Activated naive CD4-positive, alpha-beta T cell treated with anti-CD3 and anti-CD28 coated beads for 36 hours (primary cell): Measurements from ENCODE around the gene PLEKHA6. TPM values are rescaled to one million over a fixed set of nuclear protein-coding genes. Genes with fewer than 3 reads are reported as not detected.

ENCODE experiments used
- CTCF ChIA-PET: fragments of 350-600 bp; sonication (Branson Sonifier 250); formaldehyde crosslinking; loops from one replicate; lab custom pipeline; 2021; ENCODE audit warnings: antibody characterized with exemption; lab: Charles Lee
- DNase-seq: peaks from one replicate; pipeline ENCODE4 v3.0.0-alpha.2; 2020
- H3K27ac Mint-ChIP-seq: one replicate; pipeline ENCODE4 v1.8.0; 2021; ENCODE audit warnings: mild to moderate bottlenecking, mixed read lengths
- H3K27me3 Mint-ChIP-seq: one replicate; pipeline ENCODE4 v1.8.0; 2021; ENCODE audit warnings: low read depth, mixed read lengths
- H3K36me3 Mint-ChIP-seq: one replicate; pipeline ENCODE4 v1.8.0; 2021; ENCODE audit warnings: low read depth, mixed read lengths
- H3K4me1 Mint-ChIP-seq: one replicate; pipeline ENCODE4 v1.8.0; 2021; ENCODE audit warnings: low read depth, mixed read lengths
- H3K4me3 Mint-ChIP-seq: one replicate; pipeline ENCODE4 v1.8.0; 2021; ENCODE audit warnings: mild to moderate bottlenecking, moderate library complexity, mixed read lengths
- H3K9me3 Mint-ChIP-seq: one replicate; pipeline ENCODE4 v1.8.0; 2021; ENCODE audit warnings: mixed read lengths
- intact Hi-C: fragments of 100-400 bp; cut with micrococcal nuclease; formaldehyde crosslinking; loops from one replicate; pipeline ENCODE4 v1.15.1; 2023
- total RNA-seq, 2 experiments: library from RNA; stranded (reverse); gene quantifications; one replicate each; pipeline ENCODE4 v1.2.3, GENCODE V29; 2021

Gene PLEKHA6
- total RNA-seq, 2 experiments from 2014 or later, result 0.17 to 0.52 TPM

- H3K36me3 Mint-ChIP-seq, result no peaks in the 10 kb centered on the region
- no peaks in the 10 kb centered on the region for H3K4me1 Mint-ChIP-seq
- H3K27ac Mint-ChIP-seq, result no peak overlapping the region
- CTCF ChIA-PET, result interaction anchor here (1.2 to 3.0 kb wide), 4 partner anchors 21 to 275 kb away, joined by 3 to 12 read pairs (median 8); no protein-coding TSS in a partner anchor
- intact Hi-C loops, result no loop called here
- DNase-seq, result no peak
- no peaks in the 10 kb centered on the region for H3K27me3 Mint-ChIP-seq
- no peak overlapping the region for H3K4me3 Mint-ChIP-seq
- no peaks in the 10 kb centered on the region for H3K9me3 Mint-ChIP-seq
Measured at GRCh38 chr1:204227996-204228785, 131.5 kb downstream of the PLEKHA6 start.

DNA sequence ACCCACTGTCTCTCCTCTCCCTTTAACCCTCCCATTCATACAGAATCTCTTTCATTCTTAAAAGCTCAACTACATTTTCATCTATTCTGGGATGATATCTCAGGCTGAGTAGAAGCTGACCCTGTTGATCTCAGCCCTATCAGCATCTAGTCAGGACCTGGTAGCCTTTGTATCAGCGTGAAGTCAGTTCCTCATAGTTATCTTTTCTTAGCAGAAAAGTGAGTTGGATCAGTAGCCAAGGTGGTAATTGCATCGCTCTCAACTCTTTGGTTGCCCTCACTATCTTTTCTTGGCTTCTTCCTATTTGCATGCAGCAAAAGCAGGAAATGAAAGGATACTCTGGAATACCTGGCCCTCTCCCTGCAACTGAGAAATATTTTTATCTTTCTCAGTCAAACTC, 132.4 kb downstream of the PLEKHA6 start:
- Mint-ChIP-seq H3K4me3 (no peak overlapping the region), H3K27ac (no peak overlapping the region), H3K9me3 (no peaks in the 10 kb centered on the region), H3K36me3 (no peaks in the 10 kb centered on the region), H3K27me3 (no peaks in the 10 kb centered on the region), H3K4me1 (no peaks in the 10 kb centered on the region)
- intact Hi-C loops, result no loop called here
- DNase-seq, result no peak
- CTCF ChIA-PET, result interaction anchor here (0.9 to 3.0 kb wide), 3 partner anchors 21 to 136 kb away, joined by 3 to 12 read pairs (median 7); no protein-coding TSS in a partner anchor

DNA sequence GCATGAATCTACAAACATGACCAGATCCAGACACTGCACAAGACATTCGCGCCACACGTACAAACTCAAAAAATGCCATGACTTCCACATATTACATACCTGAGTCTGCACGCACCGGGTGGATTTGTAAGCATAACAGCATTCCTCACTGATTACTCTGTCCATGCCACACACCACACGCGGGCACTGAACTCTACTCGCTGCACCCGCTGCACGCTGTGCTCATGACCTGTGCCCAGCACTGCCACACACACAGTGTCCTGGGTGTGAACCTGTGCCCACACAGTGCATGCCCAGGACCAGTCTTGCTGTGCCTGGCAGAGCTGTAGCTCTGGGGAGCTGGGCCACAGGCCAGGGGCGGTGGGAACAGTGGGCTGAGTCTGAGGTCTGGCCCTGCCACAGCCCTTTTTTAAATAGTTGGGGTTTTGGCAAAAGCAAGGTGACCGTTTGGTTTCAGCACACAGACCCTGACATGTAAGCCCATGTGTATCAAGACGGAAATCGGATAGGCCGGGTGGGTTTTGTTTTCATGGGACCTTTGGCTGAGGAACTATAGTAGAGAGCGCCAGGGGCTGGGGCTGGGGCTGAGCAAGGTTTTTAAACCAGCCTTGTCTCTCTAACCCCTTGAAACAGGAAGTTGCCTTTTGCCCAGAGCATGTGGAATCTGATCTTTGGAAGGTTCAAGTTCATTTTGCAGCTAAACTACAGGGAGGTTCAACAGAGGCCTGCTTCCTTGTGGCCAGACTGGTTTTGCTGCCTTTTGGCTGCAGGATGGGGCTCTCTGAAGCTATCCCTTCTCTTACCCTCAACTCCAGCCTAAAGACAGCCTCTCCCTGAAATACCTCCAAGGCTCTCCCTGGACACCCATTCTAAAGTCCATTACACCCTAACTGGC, 133.6 kb downstream of the PLEKHA6 start:
- CTCF ChIA-PET, result interaction anchor here (1.5 kb wide), 1 partner anchor 19 kb away, joined by 7 read pairs; no protein-coding TSS in a partner anchor

GRCh38 chr1:204224655-204225054, 135.1 kb downstream of the PLEKHA6 start:
- Mint-ChIP-seq H3K27me3 (no peaks in the 10 kb centered on the region), H3K9me3 (no peaks in the 10 kb centered on the region), H3K4me3 (no peak overlapping the region), H3K36me3 (no peaks in the 10 kb centered on the region), H3K27ac (no peak overlapping the region), H3K4me1 (no peaks in the 10 kb centered on the region)
- CTCF ChIA-PET, result interaction anchor here (0.8 kb wide), 1 partner anchor 18 kb away, joined by 3 read pairs; no protein-coding TSS in a partner anchor
- intact Hi-C loops, result no loop called here
- no peak for DNase-seq

More for the DNA sequence above, 133.6 kb downstream of the PLEKHA6 start:
- intact Hi-C loops, result no loop called here
- no peaks in the 10 kb centered on the region for H3K27me3 Mint-ChIP-seq
- H3K4me3 Mint-ChIP-seq, result no peak overlapping the region
- no peaks in the 10 kb centered on the region for H3K4me1 Mint-ChIP-seq
- DNase-seq, result no peak
- no peak overlapping the region for H3K27ac Mint-ChIP-seq
- H3K36me3 Mint-ChIP-seq, result no peaks in the 10 kb centered on the region
- H3K9me3 Mint-ChIP-seq, result no peaks in the 10 kb centered on the region

DNA sequence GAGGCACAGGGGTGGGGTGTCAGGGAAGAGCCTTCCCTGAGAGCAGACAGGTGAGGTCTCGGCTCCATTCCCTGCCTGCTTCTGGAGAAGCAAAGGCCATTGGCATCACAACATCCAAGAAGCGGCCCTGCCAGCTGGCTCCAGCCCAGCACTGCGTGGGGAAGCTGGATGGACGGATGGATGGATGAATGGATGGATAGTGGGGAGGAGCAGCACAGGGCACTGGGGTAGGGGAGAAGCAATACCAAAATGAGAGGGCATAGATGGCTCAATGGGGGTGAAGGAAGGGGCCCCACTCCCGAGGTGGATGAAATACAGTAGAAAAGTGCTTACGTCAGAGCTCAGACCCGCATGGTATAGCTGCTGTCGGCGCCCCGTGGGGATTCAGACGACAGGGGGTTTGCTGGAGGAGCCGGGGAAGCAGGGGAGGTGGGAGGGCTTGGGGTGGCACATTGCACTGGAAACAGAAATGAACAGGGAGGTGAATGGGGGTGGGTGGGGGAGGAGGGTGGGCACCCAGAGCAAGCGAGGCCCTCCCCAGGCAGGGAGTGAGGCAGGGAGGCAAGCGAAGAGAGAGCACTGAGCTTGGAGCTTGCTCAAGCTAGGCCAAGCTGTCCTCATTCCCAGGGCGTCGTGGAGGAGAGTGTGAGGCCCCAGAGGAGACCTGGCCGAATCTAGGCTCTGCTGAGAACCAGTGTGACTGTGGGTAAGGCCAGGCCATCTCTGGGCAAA, 136.4 kb downstream of the PLEKHA6 start:
- H3K27ac Mint-ChIP-seq, result no peak overlapping the region
- no peaks in the 10 kb centered on the region for H3K9me3 Mint-ChIP-seq
- no peak overlapping the region for H3K4me3 Mint-ChIP-seq
- no peaks in the 10 kb centered on the region for H3K36me3 Mint-ChIP-seq
- intact Hi-C loops, result no loop called here
- H3K27me3 Mint-ChIP-seq, result no peaks in the 10 kb centered on the region
- H3K4me1 Mint-ChIP-seq, result no peaks in the 10 kb centered on the region
- no peak for DNase-seq
- CTCF ChIA-PET, result interaction anchor here (1.0 kb wide), 1 partner anchor 9 kb away, joined by 3 read pairs; the partner anchor contains the start of gene GOLT1A

- Mint-ChIP-seq H3K27ac (no peak overlapping the region), H3K9me3 (no peaks in the 10 kb centered on the region), H3K27me3 (no peaks in the 10 kb centered on the region), H3K4me3 (no peak overlapping the region), H3K4me1 (no peaks in the 10 kb centered on the region), H3K36me3 (no peaks in the 10 kb centered on the region)
- DNase-seq, result no peak
- CTCF ChIA-PET, result interaction anchor here (1.0 kb wide), 1 partner anchor 9 kb away, joined by 3 read pairs; the partner anchor contains the start of gene GOLT1A
- intact Hi-C loops, result no loop called here
Measured at GRCh38 chr1:204222764-204223055, 137.0 kb downstream of the PLEKHA6 start.

GRCh38 chr1:204222006-204222763, 137.5 kb downstream of the PLEKHA6 start:
- CTCF ChIA-PET, result no interaction called here
- intact Hi-C loops, result no loop called here
- H3K27me3 Mint-ChIP-seq, result no peaks in the 10 kb centered on the region
- no peaks in the 10 kb centered on the region for H3K9me3 Mint-ChIP-seq
- H3K4me1 Mint-ChIP-seq, result no peaks in the 10 kb centered on the region
- DNase-seq, result no peak
- no peak overlapping the region for H3K27ac Mint-ChIP-seq
- no peaks in the 10 kb centered on the region for H3K36me3 Mint-ChIP-seq
- no peak overlapping the region for H3K4me3 Mint-ChIP-seq

DNA sequence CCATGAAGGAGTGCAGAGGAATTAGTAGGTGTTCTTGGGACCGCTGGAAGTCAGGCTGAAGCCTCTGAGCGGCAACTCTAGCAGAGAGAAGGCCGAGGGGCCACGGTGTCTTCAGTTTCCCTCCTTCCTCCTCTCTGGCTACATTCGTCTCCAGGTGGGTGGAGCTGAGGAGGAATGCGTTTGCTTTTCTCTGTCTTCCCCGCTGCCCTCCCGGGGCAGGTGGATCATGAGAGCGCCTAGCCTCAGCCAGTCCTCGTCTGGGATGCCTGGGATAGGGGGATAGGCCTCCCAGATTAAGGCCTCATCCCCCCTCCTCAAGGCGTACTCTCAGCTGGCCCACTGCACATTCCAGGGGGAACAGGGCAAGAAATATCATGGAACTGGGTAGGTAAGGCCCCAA, 138.5 kb downstream of the PLEKHA6 start:
- Mint-ChIP-seq H3K27ac (no peak overlapping the region), H3K36me3 (no peaks in the 10 kb centered on the region), H3K4me1 (no peaks in the 10 kb centered on the region), H3K9me3 (no peaks in the 10 kb centered on the region), H3K4me3 (no peak overlapping the region), H3K27me3 (no peaks in the 10 kb centered on the region)
- CTCF ChIA-PET, result no interaction called here
- intact Hi-C loops, result no loop called here
- DNase-seq, result no peak

DNA sequence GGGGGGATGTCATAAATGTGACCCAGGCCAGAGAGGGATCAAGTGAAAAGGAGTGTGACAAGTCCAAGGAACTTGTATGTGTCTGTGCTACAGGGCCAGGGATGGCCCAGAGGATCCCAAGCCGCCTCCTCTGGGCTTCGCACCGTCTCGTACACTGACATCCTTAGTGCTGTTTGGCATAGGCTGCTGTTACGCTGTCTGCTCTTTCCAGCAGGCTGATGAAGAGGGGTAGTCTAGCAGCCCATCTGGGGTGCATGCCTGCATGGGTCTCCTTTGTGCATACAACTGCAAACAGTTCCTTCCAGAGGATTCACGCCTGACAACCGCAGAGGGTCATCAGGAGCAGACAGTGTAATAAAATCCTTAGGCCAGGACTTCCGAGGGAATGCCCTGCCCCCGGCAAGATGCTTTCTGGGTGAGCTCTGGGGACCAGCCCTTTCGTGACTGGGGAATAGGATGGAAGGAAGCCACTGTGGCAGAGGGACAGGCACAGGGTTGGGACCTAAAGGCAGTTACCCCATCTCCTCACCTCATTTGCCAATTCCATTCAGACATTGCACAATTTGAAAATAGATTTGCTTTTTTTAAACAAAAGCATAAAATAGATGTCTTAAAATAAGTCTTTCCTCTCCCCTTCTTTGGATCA, 139.6 kb downstream of the PLEKHA6 start:
- intact Hi-C loops, result no loop called here
- no peaks in the 10 kb centered on the region for H3K4me1 Mint-ChIP-seq
- H3K4me3 Mint-ChIP-seq, result no peak overlapping the region
- DNase-seq, result no peak
- no peaks in the 10 kb centered on the region for H3K27me3 Mint-ChIP-seq
- no peaks in the 10 kb centered on the region for H3K9me3 Mint-ChIP-seq
- CTCF ChIA-PET, result interaction anchor here (0.8 to 1.4 kb wide), 4 partner anchors 13 to 179 kb away, joined by 3 to 6 read pairs (median 4); no protein-coding TSS in a partner anchor
- no peaks in the 10 kb centered on the region for H3K36me3 Mint-ChIP-seq
- H3K27ac Mint-ChIP-seq, result no peak overlapping the region

- Mint-ChIP-seq H3K27me3 (no peaks in the 10 kb centered on the region), H3K4me1 (peaks cover 5% of the 10 kb centered on the region), H3K27ac (no peak overlapping the region), H3K4me3 (no peak overlapping the region), H3K9me3 (no peaks in the 10 kb centered on the region), H3K36me3 (no peaks in the 10 kb centered on the region)
- CTCF ChIA-PET, result interaction anchor here (1.4 kb wide), 2 partner anchors 12 to 180 kb away, joined by 3 to 6 read pairs; no protein-coding TSS in a partner anchor
- intact Hi-C loops, result no loop called here
- no peak for DNase-seq
Measured at GRCh38 chr1:204218552-204218951, 141.2 kb downstream of the PLEKHA6 start.

DNA sequence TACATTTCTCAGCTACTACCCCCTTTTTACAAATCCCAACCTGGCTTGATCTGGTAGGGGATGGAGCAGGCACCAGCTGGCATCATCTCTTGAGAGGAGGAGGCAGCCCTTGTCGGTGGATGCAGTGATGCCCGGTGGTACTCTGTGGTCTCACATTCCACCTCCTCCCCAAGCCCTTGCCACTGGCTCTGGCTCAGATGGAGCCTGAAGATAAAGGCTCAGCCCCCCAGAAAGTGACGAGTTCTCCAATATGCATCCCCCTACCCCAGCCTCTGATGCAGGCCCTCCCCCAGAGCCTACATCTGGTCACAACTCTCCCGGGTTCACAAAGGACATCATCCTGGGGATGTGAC, 142.1 kb downstream of the PLEKHA6 start:
- no peak overlapping the region for H3K27ac Mint-ChIP-seq
- no peak overlapping the region for H3K4me3 Mint-ChIP-seq
- no peak for DNase-seq
- CTCF ChIA-PET, result interaction anchor here (0.8 to 2.6 kb wide), 2 partner anchors 11 to 106 kb away, joined by 4 to 11 read pairs; no protein-coding TSS in a partner anchor
- intact Hi-C loops, result no loop called here
- no peaks in the 10 kb centered on the region for H3K9me3 Mint-ChIP-seq
- no peaks in the 10 kb centered on the region for H3K36me3 Mint-ChIP-seq
- H3K4me1 Mint-ChIP-seq, result peaks cover 5% of the 10 kb centered on the region
- H3K27me3 Mint-ChIP-seq, result no peaks in the 10 kb centered on the region
